ENCODE measurements around the gene TBC1D22B. TPM values are rescaled to one million over a fixed set of nuclear protein-coding genes. Genes with fewer than 3 reads are reported as not detected.
A peak's percentile ranks its signal among the peaks of the same experiment; 100 is the strongest.

Gene TBC1D22B
- total RNA-seq, 1 donor from 2014 or later = 15.2 TPM

DNA sequence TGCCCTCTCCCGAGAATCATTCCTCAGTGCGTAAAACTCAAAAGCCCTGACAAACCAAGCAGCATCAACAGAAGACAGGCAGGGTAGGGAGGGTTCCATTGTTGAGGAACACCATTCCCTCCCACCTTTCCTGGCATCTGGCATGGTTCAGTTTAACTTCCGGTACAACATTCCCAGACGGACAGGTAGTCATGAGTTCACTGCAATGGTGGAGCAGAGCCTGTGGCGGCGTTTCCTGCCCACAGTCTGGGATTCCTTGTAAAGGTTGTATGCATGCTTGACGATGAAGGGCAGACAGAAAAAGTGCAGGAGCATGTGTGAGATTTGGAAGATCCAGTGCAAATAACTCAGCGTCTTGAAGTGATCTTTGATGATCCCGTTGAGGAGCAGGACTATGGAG lies 45.3 kb upstream of the TBC1D22B start:
- H3K27me3 Mint-ChIP-seq (ENCODE audit: low read depth) = no peaks in the 10 kb centered on the region
- no peaks in the 10 kb centered on the region for H3K9me3 Mint-ChIP-seq
- H3K4me1 Mint-ChIP-seq = peaks cover 5% of the 10 kb centered on the region
- TF ChIP-seq, protein P1, sequence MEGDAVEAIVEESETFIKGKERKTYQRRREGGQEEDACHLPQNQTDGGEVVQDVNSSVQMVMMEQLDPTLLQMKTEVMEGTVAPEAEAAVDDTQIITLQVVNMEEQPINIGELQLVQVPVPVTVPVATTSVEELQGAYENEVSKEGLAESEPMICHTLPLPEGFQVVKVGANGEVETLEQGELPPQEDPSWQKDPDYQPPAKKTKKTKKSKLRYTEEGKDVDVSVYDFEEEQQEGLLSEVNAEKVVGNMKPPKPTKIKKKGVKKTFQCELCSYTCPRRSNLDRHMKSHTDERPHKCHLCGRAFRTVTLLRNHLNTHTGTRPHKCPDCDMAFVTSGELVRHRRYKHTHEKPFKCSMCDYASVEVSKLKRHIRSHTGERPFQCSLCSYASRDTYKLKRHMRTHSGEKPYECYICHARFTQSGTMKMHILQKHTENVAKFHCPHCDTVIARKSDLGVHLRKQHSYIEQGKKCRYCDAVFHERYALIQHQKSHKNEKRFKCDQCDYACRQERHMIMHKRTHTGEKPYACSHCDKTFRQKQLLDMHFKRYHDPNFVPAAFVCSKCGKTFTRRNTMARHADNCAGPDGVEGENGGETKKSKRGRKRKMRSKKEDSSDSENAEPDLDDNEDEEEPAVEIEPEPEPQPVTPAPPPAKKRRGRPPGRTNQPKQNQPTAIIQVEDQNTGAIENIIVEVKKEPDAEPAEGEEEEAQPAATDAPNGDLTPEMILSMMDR (IDR thresholded peaks at IDR 0.05; ENCODE audit: unreplicated experiment) = no peak
- no peak overlapping the region for H3K4me3 Mint-ChIP-seq
- no peaks in the 10 kb centered on the region for H3K36me3 Mint-ChIP-seq
- H3K27ac Mint-ChIP-seq = no peak overlapping the region
- DNase-seq (ENCODE audit: low spot score in 2 of 2, unreplicated experiment in 2 of 2) = no peak

DNA sequence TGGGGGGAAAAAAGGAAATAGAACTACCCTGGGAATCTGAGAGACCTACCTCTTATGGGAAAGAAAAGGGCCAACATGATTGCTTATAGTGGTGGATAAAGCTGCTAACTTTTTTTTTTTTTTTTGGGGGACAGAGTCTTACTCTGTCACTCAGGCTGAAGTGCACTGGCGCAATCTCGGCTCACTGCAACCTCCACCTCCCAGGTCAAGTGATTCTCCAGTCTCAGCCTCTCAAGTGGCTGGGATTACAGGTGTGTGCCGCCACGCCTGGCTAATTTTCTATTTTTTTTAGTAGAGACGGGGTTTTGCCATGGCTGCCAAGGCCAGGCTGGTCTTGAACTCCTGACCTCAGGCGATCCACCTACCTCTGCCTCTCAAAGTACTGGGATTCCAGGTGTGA lies 39.5 kb upstream of the TBC1D22B start:
- DNase-seq (ENCODE audit: low spot score in 2 of 2, unreplicated experiment in 2 of 2) = no peak
- Mint-ChIP-seq H3K27ac (no peak overlapping the region), H3K36me3 (no peaks in the 10 kb centered on the region), H3K9me3 (no peaks in the 10 kb centered on the region), H3K27me3 (ENCODE audit: low read depth) (no peaks in the 10 kb centered on the region), H3K4me3 (no peak overlapping the region), H3K4me1 (peaks cover 10% of the 10 kb centered on the region)
- TF ChIP-seq, protein P1 (IDR thresholded peaks at IDR 0.05; ENCODE audit: unreplicated experiment) = no peak

DNA sequence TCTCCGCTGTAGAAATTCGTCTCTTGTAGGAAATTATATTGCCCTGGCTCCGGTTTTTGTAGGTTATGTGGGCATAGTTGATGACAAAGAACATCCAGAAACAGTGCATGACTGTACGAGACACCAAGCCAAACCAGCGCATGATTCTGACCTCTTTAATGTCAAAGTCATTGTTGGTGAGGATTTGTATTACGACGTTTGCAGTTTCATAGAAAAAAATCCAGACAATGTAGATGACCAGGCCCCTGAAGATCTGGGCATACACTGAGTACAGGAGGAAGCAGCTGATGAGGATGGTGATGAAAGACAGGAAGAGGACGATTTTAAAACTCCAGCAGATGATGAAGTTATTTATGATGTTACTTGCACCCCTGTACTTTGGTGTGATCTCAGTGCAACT lies 39.1 kb upstream of the TBC1D22B start:
- Mint-ChIP-seq H3K9me3 (no peaks in the 10 kb centered on the region), H3K27ac (no peak overlapping the region)

DNA sequence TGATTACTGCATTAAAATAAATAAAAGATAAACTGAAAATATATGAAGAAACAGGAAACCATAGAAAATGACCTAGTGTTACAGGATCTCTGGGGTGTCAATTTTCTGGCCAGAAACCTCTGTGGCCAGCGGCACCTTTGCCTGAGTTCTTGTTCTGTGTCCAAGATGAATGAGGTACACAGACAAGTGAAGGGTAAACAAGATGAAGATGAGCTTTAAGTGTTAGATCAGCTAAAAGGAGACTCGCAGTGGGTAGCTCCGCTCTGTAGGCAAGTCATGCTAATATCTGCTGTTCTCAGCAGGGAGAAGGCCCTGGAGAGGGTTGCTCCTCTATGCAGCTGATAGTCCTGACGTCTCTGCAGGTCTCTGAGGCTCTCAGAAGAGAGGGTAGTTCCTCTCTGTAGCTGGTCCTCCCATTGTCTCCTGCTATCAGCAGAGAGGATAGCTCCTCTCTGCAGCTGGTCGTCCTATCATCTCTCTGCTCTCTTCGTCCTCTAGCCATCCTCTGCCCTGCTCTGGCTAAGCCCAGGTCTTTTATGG lies 35.9 kb upstream of the TBC1D22B start:
- DNase-seq (ENCODE audit: low spot score in 2 of 2, unreplicated experiment in 2 of 2) = no peak
- Mint-ChIP-seq H3K36me3 (no peaks in the 10 kb centered on the region), H3K9me3 (no peaks in the 10 kb centered on the region), H3K27ac (peak overlapping the region; percentile 74), H3K4me3 (peak overlapping the region; percentile 73), H3K27me3 (ENCODE audit: low read depth) (no peaks in the 10 kb centered on the region), H3K4me1 (peaks cover 12% of the 10 kb centered on the region)
- TF ChIP-seq, protein P1 (IDR thresholded peaks at IDR 0.05; ENCODE audit: unreplicated experiment) = no peak

More for the DNA sequence above, 39.1 kb upstream of the TBC1D22B start:
- no peaks in the 10 kb centered on the region for H3K36me3 Mint-ChIP-seq
- H3K4me3 Mint-ChIP-seq = no peak overlapping the region
- peaks cover 12% of the 10 kb centered on the region for H3K4me1 Mint-ChIP-seq
- DNase-seq (ENCODE audit: low spot score in 2 of 2, unreplicated experiment in 2 of 2) = no peak
- TF ChIP-seq, protein P1 (IDR thresholded peaks at IDR 0.05; ENCODE audit: unreplicated experiment) = no peak
- no peaks in the 10 kb centered on the region for H3K27me3 Mint-ChIP-seq (ENCODE audit: low read depth)

DNA sequence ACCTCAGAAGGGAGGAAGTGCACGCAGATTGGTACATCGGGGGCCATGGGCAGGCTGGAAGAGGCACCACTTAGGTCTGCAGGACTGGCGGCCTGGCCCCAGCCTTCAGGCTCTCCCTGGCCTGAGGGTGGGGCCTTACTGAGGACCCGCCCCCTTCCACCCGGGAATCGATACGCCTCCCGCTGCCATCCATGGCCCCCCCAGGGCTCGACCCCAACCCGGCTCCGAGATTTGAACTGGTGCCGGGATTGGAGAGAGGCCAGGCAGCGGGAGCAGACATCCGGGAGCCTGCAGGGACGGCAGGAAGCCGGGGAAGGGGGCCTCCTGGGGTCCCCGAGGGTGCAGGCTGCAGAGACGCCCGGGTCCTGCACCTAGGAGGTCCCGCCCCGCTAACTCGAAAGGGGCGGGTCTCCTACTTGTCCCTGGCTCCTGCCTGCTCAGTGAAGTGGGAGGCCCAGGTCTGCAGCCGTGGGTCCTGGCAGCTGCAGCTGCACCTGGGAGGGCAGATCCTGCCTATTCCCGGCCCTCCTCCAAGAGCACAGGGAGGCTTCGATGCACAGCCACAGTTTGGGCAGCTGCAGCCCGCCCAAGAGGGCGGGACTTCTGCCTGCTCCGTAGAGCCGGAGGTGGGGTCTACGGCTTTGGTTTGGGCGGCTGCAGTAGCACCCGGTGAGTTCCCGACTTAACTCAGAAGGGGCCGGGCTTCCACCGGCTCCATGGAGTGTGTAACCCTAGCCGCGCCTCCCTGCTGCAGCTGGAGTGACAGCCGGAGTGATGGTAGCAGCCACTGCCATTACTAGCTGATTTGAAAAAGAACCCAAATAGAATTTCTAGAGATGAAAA lies 35.2 kb upstream of the TBC1D22B start:
- TF ChIP-seq, protein P1 (IDR thresholded peaks at IDR 0.05; ENCODE audit: unreplicated experiment) = no peak
- Mint-ChIP-seq H3K27ac (peak overlapping the region; percentile 78), H3K36me3 (no peaks in the 10 kb centered on the region), H3K27me3 (ENCODE audit: low read depth) (no peaks in the 10 kb centered on the region), H3K9me3 (no peaks in the 10 kb centered on the region), H3K4me3 (peak overlapping the region; percentile 73), H3K4me1 (peaks cover 12% of the 10 kb centered on the region)
- peak; percentile 61 to 79 for DNase-seq (ENCODE audit: low spot score in 2 of 2, unreplicated experiment in 2 of 2)
